Activated CD4-positive, alpha-beta T cell treated with anti-CD3 and anti-CD28 coated beads for 1 hour (primary cell): ENCODE measurements around the gene COL6A5.

Experiments used
- DNase-seq: peaks from one replicate; pipeline ENCODE4 v3.0.0-alpha.2; 2020

COL6A5 gene

GRCh38 chr3:130528120-130528519 lies 182.6 kb downstream of the COL6A5 start:
- DNase-seq, result no peak

DNA sequence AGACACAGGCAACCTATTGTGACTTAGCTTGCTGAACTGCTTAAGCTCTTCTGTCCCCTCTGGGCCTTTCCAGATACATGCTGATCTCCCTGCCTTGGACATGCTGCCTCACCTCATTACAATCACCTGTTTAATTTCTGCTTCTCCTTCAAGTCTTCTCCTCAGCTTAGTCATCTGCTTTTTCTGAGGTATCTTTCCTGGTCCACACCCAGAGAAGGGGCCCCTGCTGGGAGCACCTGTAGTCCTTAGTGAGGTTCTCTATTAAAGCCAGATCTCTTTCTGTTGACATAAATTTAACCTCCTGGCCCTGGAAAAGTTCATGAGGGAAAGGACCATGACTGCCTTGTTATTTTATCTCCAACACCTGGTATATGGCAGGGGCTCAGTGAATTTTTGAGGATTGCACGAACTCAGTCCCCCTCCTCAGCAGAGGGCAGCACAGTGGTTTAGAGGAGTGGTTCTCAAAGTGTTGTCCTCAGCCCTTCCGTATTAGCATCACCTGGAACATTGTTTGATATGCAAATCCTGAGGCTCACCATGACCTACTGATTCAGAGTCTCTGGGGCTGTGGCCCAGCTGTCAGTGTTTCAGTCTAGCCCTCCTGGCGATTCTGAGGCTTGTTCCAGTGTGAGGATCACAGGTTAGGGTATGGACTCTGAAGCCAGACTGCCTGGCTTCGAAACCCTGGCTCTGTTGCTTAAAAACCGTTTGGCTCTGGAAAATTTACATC lies 184.2 kb downstream of the COL6A5 start:
- no peak for DNase-seq

GRCh38 chr3:130533247-130533646 lies 187.8 kb downstream of the COL6A5 start:
- no peak for DNase-seq
